Measurements from ENCODE around the gene ARF1. TPM values are rescaled to one million over a fixed set of nuclear protein-coding genes. Genes with fewer than 3 reads are reported as not detected.

The ARF1 gene
- total and polyA plus RNA-seq, 2 of the 8 experiments (the other 6 are each of a cell fraction or from before 2014, with no cell fraction given), result 265 to 471 TPM

DNA sequence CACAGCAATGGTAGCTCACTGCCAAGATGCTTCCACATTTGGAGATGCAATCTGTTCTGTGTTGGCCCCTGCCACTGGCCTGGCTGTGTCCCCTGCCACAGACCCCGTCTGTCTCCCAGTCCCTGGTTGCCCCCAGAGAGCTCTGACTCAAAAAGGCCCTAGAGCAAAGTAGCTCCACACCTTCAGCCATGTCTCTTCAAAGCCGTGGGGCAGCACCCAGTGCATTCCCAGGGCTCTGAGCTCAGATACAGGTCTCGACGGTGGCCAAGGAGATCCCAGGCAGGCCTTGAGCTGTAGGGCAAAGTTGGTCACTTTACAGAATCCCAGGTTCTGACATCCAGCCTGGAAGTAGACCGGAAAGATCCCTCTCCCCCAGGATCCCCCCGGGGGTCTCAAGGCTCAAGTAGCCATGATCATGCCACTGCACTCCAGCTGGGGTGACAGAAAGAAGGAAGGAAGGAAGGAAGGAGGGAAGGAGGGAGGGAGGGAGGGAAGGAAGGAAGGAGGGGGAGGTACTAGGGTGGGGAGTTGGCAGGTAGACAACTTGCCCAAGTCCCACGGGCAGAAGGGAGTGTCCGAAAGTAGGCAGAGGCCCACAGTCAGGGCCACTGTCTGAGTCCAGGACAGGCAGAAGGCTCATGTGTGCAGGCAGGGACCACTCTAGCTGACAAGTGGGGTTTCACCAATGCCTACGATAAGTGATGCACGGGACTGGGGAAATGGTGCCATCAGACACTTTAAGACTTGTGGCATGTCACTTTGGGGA is 4.8 kb upstream of the ARF1 start:
- no peak overlapping the region for H3K27ac ChIP-seq (ENCODE audit: low read depth, low read length)
- H3K56ac ChIP-seq (replicated peaks; ENCODE audit: insufficient read length, low read depth, low read length), result no peak overlapping the region
- H2BK120ac ChIP-seq (replicated peaks; ENCODE audit: low read depth, low read length), result no peak overlapping the region
- H3K18ac ChIP-seq (ENCODE audit: extremely low read depth, low read length), result no peak overlapping the region
- no peak overlapping the region for H3K23ac ChIP-seq (ENCODE audit: insufficient read length)
- H3K4me3 ChIP-seq (ENCODE audit: extremely low read depth in 1 of 4, insufficient read depth in 2 of 4, low read depth in 3 of 4, low read length in 4 of 4), result no peak overlapping the region
- DNase-seq (ENCODE audit: low read depth in 1 of 2, low spot score in 2 of 2), result no peak
- H2BK20ac ChIP-seq (ENCODE audit: low read length), result no peak overlapping the region
- FAIRE-seq, result no peak
- no peak overlapping the region for H3K4ac ChIP-seq (replicated peaks; ENCODE audit: insufficient read length, low read depth, low read length)
- 87% methylated on average over 7 of the region's 10 CpGs; no CpG with 5 or more reads in 1 of the 2 experiments for WGBS, 2 experiments (ENCODE audit: extremely low coverage in 1 of 2, insufficient coverage in 1 of 2, insufficient read length in 1 of 2, insufficient replicate concordance in 2 of 2, low coverage in 1 of 2, low lambda C conversion rate in 2 of 2, missing lambda C conversion rate in 1 of 2)
- no peaks in the 10 kb centered on the region for H3K36me3 ChIP-seq (ENCODE audit: control insufficient read depth in 2 of 4, insufficient read depth in 4 of 4, low read length in 3 of 4)
- peaks cover 0 to 22% (median 2%) of the 10 kb centered on the region in 4 experiments; a peak in 6 of 7 replicates for H3K4me1 ChIP-seq (replicated peaks in 1 of 4; ENCODE audit: control insufficient read depth in 3 of 4, insufficient read depth in 4 of 4, low read length in 3 of 4)
- peaks cover 4% of the 10 kb centered on the region for H3K23me2 ChIP-seq (ENCODE audit: low read depth, low read length)
- POLR2A ChIA-PET (ENCODE audit: partially characterized antibody), result interaction anchor here (1.0 kb wide), 1 partner anchor 10 kb away, joined by 3 read pairs; no protein-coding TSS in a partner anchor
- peaks cover 0 to under 1% of the 10 kb centered on the region in 2 experiments; a peak in 2 of 4 replicates for H3K79me2 ChIP-seq (ENCODE audit: control insufficient read depth in 1 of 2, insufficient read depth in 2 of 2, low read length in 2 of 2)
- H3K9me3 ChIP-seq (ENCODE audit: insufficient read depth in 2 of 2, low read depth in 1 of 2, low read length in 1 of 2), result no peaks in the 10 kb centered on the region
- no peak overlapping the region for H2AFZ ChIP-seq (ENCODE audit: low read length)
- no peak overlapping the region for H4K8ac ChIP-seq (ENCODE audit: extremely low read depth, insufficient read depth, low read length)
- H3K79me1 ChIP-seq (ENCODE audit: low read depth, low read length), result peaks cover 2% of the 10 kb centered on the region; the same call in 1 of the 2 replicates
- H2AK5ac ChIP-seq (ENCODE audit: low read depth, low read length), result no peak overlapping the region
- peaks cover 14 to 58% (median 55%) of the 10 kb centered on the region in 4 experiments for H3K27me3 ChIP-seq (replicated peaks in 1 of 4; ENCODE audit: control insufficient read depth in 3 of 4, extremely low read depth in 1 of 4, insufficient read depth in 3 of 4, low read length in 3 of 4)
- no peak overlapping the region for H4K91ac ChIP-seq (replicated peaks; ENCODE audit: insufficient read length, low read length)
- no peak overlapping the region for H2BK15ac ChIP-seq (ENCODE audit: low read length)
- H4K20me1 ChIP-seq (replicated peaks in 1 of 2; ENCODE audit: control insufficient read depth in 1 of 2, insufficient read depth in 2 of 2, low read length in 2 of 2), result peaks cover 7 to 31% of the 10 kb centered on the region in 2 experiments
- no peak overlapping the region for H2BK12ac ChIP-seq (ENCODE audit: low read depth, low read length)
- no peak overlapping the region for H4K5ac ChIP-seq (ENCODE audit: insufficient read length, low read depth, low read length)
- CTCF ChIA-PET (ENCODE audit: partially characterized antibody), result interaction anchor here (1.1 to 6.2 kb wide), 8 partner anchors 14 to 302 kb away, joined by 3 to 115 read pairs (median 4); partner anchors contain the start of gene WNT3A
- no peak overlapping the region for H2BK5ac ChIP-seq (ENCODE audit: low read depth, low read length)
- H3K4me2 ChIP-seq (ENCODE audit: insufficient read depth in 1 of 2, low read depth in 2 of 2, low read length in 2 of 2), result no peak overlapping the region
- H3K14ac ChIP-seq (ENCODE audit: insufficient read length), result no peak overlapping the region
- no peak overlapping the region for H3K9ac ChIP-seq (replicated peaks in 1 of 4; ENCODE audit: extremely low read depth in 1 of 4, low read depth in 3 of 4, low read length in 3 of 4)
- TF ChIP-seq FOSL1 (IDR thresholded peaks at IDR 0.05; ENCODE audit: insufficient read depth, low read depth, low read length), result no peak
- TF ChIP-seq MAFK (IDR thresholded peaks at IDR 0.05; ENCODE audit: low read depth, low read length), result no peak
- no peak for TF ChIP-seq KDM4A (IDR thresholded peaks at IDR 0.05; ENCODE audit: low read depth, low read length, severe bottlenecking)
- TF ChIP-seq SIRT6 (IDR thresholded peaks at IDR 0.05; ENCODE audit: low read length), result no peak
- no peak for TF ChIP-seq YY1 (IDR thresholded peaks at IDR 0.05; ENCODE audit: low read depth, low read length)
- TF ChIP-seq SP1 (IDR thresholded peaks at IDR 0.05; ENCODE audit: low read depth, low read length), result no peak
- TF ChIP-seq SIX5 (IDR thresholded peaks at IDR 0.05; ENCODE audit: low read depth, low read length), result no peak
- no peak for TF ChIP-seq NANOG (IDR thresholded peaks at IDR 0.05; ENCODE audit: insufficient read depth, low read depth, low read length, poor library complexity, severe bottlenecking)
- no peak for TF ChIP-seq TCF12 (IDR thresholded peaks at IDR 0.05; ENCODE audit: low read depth, low read length)
- TF ChIP-seq, protein P1, sequence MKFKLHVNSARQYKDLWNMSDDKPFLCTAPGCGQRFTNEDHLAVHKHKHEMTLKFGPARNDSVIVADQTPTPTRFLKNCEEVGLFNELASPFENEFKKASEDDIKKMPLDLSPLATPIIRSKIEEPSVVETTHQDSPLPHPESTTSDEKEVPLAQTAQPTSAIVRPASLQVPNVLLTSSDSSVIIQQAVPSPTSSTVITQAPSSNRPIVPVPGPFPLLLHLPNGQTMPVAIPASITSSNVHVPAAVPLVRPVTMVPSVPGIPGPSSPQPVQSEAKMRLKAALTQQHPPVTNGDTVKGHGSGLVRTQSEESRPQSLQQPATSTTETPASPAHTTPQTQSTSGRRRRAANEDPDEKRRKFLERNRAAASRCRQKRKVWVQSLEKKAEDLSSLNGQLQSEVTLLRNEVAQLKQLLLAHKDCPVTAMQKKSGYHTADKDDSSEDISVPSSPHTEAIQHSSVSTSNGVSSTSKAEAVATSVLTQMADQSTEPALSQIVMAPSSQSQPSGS (IDR thresholded peaks at IDR 0.05; ENCODE audit: low read length), result no peak
- no peak for TF ChIP-seq GABPA (IDR thresholded peaks at IDR 0.05; ENCODE audit: borderline replicate concordance, insufficient read depth, low read length)
